Inflammatory macrophage treated with lipopolysaccharide for 1 hour (primary cell): Measurements from ENCODE around the gene ACYP2.
"Not testable (repeated sequence)": the region's sequence is repeated elsewhere in the genome, so short reads cannot be mapped to it uniquely, and the experiment has no call there.

ENCODE experiments used
- DNase-seq, 2 donors: peaks; one replicate each; pipeline ENCODE4 v3.0.0-alpha.2; 2020 to 2022

ACYP2 gene

DNA sequence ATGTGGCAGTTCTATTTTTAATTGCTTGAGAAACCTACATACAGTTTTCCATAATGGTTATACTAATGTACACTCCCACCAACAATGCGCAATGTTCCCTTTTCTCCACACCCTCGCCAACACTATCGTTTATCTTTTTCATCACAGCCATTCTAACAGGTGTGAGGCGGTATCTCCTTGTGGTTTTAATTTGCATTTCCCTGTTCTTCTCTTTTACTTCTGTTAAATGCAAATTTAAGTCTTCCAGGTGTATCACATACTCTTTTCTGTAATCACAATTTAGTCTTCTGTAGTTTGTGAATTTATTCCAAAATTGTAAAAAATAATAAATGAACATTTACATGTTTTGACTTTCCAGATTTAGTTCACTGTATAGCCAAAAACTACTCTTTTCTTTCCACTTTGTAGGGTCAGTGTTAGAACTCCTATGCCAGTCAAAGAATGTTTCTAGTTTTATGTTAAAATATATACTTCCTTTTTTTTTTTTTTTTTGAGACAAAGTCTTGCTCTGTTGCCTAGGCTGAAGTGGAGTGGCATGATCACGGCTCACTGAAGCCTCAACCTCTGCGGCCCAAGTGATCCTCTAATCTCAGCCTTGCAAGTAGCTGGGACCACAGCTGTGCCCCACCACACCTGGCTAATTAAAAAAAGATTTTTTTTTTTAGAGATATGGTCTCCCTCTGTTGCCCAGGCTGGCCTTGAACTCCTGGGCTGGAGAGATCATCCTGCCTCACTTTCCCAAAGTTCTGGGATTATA lies 15.4 kb upstream of the ACYP2 start:
- DNase-seq: no peak

DNA sequence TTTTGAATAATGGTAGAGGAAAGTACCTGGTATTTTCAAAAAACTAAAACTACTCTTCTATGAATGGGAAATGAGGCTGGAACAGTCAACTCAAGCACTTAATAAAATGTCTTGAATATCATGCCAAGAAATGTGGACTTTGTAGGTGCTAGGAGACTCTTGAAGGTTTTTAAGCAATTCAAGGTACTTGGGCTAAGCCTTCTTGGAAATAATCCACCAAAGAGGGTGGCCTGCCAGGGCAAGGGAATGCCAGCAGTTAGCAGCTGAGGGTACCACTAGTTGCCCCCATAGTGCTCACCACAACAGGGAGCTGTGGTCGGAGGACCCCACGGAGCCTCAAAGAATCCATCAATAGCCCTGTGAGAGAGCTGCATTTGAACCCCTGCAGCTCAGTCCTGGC lies 14.6 kb upstream of the ACYP2 start:
- no peak for DNase-seq

DNA sequence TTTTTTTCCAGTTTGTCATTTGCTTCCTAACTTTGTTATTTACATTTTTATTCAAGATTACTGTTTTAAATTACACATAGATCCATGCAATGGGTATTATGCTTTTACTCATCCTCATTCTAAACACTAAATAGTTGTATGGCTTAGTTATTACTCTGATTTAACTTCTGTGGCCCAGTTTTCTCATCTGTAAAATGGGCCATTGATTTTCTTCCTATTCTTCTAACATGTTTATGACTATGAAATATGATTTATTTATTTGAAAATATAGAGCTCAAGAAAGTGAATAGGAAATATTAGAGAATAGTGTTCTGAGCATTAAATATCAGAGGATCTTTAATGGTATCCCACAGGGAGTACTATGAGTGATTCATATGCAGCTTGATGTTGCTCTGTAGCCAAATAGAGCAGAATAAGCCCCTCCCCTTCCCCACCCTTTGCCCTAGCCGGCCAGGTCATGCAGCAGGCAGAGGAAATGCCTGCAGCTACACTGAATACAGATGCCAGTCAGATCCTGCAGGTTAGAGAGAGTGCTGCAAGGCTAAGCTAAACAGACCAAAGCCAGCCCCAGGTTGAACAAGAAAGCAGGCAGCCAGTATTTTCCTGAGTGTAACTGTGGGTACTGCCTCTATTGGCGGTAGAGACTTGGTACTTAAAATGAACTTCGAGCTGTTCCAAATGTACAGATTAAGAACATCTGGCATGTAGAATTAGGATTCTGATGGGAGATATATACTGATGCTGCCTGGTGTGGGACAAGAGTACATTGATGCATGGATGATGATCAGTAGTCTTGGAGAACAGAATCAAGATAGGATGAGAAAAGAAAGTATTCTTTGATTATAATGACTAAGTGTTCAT lies 11.7 kb upstream of the ACYP2 start:
- no peak for DNase-seq

DNA sequence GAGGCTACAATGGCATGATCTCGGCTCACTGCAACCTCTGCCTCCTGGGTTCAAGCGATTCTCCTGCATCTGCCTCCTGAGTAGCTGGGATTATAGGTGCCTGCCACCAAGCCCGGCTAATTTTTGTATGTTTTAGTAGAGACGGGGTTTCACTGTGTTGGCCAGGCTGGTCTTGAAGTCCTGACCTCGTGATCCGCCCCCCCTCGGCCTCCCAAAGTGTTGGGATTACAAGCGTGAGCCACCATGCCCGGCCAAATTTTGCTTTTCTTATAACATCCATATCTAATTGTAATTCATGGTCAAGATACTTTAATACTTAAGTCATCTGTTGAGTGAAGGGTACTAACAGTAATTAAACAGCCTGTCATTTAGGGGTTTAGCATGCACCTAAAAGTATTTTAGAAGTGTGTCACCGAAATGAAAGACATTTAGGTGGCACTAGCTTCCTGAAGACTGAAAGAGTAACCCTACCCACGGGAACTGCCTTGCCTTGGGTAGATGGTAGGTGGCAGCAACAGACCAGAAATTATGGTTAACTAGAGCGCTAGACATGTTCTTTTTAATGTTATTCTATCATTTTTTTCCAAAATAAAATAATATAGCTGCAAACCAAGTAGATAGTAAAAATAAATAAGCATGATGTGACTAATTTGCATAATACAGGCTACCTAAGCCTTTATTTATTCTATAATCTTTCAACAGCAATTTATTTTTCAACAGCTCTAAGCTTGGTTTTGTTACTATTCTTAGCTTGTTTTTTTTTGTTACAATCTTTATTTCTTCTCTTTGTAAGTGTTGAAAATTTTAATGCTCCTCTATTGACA lies 8.6 kb upstream of the ACYP2 start:
- DNase-seq: peak; percentile 20 to 45

DNA sequence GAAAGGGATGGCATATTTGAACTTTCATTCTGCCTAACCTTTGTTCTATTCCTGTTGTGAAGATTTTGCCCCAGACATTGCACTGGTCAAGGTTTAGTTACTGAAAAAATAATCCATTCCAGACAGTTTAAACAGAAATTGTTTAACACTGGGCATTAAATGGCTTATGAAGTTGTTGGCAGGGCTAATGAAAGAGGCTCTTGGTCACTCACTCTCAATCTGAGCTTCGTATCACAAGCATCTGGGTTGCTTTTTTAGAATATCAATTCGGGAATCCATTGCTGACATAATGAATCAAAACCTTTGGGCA lies 8.0 kb upstream of the ACYP2 start:
- no peak for DNase-seq

DNA sequence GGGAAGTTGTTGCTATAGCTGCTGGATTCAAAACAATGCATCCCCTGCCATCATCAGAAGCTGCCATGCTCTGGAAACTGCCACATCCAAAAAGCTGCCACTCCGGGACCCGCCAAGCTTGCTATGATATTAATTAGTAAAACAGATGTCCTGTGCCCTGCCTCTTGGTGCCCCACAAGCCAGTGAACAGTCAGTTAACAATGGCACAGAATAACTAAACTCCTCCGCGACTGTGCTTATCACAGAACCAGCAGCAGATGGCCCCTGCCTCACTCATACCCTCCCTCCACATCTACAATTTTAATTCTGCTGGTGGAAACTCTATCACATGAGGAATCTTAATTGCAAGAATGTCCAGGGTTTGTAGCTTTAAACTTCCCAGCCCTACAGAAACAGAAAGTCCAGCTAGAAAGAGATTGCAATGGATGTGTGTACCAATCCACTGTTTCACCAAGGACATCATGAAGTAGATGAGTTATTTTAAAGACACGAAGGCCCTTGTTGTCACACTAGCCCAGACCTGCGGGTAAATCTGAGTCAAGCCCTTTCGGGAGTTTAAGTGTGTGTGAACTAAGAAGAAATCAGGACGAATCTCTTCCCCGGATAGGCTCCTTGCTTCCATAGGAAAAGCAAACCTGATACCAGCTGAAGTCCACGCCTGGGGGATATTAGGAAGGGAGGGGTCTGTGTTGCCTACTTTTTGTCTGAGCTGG lies 7.4 kb upstream of the ACYP2 start:
- no peak for DNase-seq

DNA sequence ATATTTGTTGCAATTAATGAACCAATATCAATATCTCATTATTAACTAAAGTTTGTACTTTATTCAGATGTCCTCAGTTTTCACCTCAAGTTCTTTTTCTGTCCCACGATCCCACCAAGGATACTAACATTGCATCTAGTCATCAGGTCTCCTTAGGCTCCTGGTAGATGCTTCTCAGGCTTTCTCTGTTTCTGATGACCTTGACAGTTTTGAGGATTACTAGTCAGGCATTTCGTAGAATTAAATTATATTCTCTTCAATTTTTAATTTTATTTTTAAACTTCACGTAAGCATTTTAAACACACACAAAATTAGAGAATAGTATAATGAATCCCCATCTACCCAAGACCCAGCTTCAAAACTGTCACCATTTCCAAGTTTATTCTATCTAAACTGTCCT lies 5.6 kb upstream of the ACYP2 start:
- DNase-seq: no peak

DNA sequence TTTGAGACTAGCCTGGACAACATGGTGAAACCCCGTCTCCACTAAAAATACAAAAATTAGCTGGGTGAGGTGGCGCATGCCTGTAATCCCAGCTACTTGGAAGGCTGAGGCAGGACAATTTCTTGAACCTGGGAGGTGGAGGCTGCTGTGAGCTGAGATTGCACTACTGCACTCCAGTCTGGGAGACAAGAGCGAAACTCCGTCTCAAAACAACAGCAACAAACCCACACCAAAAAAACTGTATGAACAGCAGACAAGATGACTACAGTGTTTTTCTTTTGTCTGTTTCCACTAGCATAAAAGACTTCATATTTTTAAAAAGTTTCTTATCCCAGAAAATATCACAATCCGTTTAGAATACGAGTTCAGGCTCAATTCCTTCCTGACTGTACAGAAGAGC lies 936 bp upstream of the ACYP2 start:
- DNase-seq: not testable (repeated sequence)

DNA sequence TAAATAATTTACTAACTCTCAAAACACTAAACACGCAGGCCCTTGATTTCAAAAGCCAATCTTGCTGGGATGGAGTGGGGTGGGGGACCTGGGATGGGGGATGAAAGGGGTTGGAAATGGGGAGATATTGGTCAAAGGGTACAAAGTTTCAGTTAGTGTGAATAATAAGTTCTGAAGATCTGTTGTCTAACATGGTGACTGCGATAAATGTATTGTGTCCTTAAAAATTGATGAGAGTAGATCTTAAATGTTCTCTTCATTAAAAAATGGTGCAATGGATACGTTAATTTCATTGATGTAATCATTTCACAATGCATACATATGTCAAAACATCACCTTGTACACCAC lies 505 bp upstream of the ACYP2 start:
- no peak for DNase-seq

DNA sequence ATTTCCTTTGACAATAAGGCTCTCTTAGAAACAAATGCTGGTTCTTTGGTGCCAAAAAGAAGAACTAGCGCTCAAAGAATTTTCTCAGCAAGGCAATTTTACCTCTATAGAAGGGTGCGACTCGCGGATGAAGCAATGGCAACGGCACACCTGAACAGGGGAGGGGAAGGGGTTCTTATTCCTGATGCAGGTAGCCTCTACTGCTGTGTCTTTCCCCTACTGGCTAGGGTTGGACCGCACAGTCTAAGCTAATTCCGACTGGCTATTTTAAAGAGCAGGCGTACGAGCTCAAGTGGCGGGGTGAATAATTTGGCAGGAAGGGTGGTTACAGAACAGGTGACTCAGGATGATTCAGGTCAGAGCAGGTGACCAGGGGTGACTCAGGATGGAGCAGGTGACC lies 1.2 kb downstream of the ACYP2 start:
- not testable (repeated sequence) for DNase-seq

DNA sequence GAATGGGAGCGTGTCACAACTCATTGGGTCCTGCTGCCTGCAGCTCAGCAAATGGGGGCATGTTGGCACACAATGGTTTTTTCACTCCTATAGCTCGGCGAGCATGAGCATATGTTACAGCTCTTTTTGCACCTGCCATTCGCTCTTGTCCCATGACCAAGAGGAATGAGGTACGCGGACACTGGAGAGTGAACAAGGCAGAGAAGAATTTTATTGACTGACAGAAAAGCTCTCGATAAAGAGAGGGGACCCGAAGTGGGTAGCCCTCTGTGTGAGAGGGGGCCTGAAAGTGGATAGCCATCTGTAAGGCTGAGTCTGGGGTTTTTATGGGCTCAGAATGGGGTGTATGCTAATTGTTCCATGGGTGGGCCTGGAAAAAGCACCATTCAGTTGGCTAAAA lies 5.5 kb downstream of the ACYP2 start:
- no peak for DNase-seq

DNA sequence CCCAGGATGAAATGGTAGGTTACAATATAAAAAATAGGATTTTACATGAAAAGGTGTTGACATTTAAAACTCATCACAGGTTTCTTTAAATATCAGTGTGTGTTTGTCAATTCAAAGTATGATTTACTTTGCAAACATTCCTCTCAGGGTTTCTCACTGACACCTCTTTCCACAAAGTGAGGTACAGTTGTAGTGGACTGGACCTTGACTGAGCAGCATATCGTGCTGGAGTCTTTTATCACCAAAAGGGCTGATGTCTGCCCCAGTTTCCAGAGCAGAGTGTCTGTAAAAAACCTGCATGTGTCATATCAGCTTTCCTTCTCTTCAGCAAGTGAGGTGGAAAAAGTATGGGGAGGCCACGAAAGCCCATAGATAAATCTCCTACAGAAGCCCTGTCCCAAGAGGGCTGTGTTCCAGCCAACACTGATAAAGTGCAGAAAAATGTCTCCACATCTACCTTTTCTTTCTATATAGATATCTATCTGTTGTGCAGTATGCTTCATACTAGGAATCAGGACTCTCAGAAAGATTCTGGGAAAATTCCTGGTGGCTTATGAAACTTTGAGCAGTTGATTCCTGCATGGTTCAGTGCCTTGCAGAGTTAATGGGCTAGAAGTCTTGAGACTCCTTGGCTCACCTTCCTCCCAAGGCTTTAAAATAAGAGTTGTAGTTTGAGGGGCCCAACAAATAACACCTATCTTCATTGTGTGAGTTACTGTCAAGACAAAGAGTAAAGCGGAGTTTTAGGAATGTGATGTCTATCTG lies 6.9 kb downstream of the ACYP2 start:
- no peak for DNase-seq

DNA sequence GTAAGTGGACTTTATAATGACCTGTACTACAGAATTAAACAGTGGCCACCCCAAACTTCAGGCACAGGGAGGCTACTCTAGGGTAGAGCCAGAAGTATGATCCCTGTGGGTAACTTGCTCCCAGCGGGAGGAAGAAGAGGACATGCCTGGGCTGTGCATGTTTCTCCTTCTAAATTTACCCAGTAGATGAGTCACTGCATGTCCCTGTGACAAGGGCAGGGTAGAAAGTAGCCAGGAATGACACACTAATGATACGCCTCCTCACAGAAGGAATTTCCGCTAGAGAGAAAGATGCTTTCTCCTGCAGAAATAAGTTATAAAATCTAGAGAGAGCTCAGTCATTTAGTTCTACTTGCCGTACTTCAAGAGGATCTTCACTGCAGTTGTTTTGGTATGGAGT lies 7.5 kb downstream of the ACYP2 start:
- no peak for DNase-seq

DNA sequence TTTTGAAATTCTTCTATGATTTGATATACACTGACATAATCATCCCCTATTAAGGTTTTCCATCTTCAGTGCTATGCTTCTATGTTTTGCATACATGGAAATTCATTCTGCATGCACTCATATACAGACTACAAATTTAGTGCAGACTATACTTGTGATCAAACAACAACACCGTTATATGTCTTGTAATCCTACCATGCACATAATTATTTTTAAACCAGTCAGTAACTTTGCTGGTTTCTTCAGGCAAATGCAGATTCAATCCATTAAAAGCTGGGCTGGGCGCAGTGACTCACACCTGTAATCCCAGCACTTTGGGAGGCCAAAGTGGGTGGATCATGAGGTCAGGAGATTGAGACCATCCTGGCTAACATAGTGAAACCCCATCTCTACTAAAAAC lies 11.8 kb downstream of the ACYP2 start:
- DNase-seq: not testable (repeated sequence)

DNA sequence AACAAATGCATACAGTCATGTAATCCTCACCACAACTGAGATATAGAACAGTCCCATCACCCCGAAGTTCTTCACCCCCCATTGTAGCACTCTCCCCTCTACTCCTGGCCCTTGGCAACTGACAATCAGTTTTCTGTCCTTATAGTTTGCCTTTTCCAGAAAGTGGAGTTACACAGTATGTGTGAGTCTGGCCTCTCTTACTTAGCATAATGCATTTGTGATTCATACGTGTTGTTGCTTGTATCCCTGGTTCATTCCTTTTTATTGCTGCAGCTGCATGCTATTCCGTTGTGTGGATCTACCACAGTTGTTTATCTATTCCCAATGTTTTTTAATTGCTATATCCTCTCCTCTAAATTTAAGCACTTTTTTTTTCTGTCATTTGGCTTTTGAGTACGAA lies 17.6 kb downstream of the ACYP2 start:
- no peak for DNase-seq

DNA sequence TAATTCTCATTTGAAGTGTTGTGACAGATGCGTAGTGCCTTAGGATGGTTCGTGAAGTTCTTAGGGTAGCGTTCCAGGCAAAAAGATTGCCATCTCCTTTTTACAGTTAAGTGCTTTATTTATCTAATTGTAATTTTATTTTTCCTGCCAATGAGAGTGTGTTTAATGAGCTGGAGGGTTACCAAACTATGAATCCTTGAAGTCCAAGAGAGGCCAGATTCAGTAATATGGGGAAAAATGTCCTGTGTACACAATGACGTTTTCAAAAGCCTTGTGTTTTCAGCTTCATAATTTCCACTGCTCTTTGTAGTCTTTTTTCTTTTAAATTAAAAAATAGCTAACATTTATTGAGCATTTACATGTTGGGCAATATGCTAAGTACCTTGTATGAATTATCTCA lies 23.8 kb downstream of the ACYP2 start:
- DNase-seq: no peak

DNA sequence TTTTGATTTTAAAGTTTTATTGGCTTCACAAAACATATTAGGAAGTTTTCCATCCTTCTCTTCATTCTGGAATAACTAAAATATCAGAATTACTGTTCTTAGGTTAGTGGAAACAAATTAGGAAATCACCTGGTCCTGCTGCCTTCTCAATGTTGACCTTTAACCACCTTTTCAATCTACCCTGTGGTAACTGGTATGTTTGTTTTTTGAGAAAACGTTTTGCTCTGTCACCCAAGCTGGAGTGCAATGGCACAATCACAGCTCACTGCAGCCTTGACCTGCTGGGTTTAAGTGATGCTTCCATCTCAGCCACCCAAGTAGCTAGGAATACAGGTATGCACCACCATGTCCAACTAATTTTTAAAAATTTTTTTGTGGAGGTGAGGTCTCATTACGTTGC lies 28.4 kb downstream of the ACYP2 start:
- no peak for DNase-seq

DNA sequence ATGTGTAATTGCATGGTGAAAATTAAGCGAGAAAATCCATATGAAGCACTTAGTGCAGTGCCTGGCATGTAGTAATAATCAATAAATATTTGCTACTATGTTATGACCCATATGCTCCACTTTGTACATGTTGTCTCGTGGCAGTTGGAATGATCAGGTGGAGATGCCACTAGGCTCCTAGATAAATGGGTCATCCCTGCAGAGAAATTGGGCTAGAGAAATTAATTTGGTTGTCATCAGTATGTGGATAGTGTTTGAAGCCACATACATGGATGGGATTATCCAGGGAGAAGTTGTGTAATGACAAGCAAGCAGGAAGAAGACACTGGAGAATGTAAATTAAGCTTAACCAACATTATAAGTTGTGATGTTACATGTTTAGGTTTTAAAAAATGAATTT lies 33.0 kb downstream of the ACYP2 start:
- no peak for DNase-seq

DNA sequence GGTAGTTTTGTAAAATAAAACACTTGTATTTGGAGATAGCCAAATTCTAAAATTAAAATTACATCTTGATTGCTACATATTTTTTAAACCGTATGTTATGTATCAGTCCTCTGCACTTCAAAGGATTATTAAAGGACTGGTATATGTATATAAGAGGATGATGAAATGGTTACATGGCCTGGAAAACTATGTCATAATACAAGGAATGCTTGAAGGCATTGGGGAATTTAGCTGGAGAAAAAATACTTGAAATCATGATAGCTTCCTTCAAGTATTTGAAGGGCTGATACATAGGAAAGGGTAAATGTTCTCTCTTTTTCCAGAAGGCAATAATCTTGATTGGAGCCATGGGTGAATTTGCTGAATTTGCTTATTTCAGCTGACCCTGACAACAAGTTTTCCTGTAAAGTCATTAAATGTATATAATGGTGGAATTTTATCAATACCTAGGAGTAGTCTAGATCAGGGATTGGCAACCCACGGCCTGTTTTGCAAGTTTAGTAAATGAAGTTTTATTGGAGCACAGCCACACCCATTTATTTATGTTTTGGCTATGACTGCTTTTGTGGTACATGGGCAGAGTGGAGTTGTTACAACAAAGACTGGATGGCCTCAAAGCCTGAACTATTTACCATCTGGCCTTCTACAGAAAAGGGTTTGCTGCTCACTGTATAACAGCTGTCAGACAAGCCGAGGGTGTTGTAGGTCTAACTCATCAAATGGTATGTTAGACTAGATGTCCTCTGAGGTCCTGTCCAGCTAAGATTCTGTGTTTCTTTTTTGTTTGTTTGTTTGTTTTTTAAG lies 34.4 kb downstream of the ACYP2 start:
- DNase-seq: no peak

DNA sequence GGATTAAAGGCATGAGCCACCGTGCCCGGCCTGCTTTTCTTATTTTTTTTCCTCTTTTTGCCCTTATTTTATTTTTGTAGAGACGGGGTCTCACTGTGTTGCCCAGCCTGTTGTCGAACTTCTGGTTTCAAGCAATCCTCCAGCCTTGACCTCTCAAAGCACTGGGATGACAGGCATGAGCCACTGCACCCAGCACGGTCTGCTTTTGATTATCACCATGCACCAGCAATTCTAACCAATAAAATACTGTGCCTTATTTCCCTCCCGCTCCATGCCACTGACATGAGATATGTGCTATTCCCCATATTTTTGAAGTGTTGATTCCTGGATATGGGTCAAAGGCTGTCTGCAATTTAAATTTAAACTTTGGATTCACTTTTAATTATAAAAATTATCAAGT lies 42.9 kb downstream of the ACYP2 start:
- no peak for DNase-seq

DNA sequence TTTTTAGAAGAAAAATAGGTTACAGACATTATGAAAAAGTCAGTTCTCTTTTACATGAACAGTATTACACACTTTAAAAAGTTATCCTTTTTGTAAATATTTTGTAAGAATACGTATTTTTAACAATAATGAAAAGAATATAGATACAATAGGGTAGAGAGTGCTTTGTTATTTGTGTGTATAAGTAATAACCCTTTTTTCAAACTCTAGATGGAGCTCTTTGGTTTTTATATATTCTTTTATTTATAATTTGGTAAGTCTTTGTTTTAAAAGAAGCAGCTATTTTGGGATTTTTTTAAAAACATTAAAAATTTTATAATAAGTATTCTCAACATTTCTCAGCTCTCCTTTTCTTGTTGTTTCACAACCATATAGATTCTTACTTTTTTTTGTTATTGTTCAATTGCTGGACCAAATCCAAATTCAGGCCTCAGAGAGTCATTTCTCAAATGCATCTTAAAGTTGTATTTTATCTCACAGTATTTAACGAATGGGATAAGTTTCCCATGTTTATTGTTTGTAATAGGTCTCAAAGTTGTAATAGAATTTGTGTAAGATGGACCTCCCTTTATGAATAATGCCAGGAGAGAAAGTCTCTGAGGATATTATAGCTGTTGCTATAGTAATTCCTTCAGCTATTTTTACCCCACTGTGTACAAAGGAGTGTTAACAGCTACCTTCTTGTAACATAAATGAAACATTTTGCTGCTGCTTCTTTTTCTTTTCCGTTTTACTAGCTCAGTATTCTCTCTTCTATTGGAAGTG lies 46.4 kb downstream of the ACYP2 start:
- no peak for DNase-seq
